ENCODE data around the gene ANKRD13A. TPM values are rescaled to one million over a fixed set of nuclear protein-coding genes. Genes with fewer than 3 reads are reported as not detected.

Gene ANKRD13A
- total and polyA plus RNA-seq, 2 of the 13 experiments (the other 11 are each of a cell fraction or from before 2014, with no cell fraction given), result 34.1 to 41.6 TPM

DNA sequence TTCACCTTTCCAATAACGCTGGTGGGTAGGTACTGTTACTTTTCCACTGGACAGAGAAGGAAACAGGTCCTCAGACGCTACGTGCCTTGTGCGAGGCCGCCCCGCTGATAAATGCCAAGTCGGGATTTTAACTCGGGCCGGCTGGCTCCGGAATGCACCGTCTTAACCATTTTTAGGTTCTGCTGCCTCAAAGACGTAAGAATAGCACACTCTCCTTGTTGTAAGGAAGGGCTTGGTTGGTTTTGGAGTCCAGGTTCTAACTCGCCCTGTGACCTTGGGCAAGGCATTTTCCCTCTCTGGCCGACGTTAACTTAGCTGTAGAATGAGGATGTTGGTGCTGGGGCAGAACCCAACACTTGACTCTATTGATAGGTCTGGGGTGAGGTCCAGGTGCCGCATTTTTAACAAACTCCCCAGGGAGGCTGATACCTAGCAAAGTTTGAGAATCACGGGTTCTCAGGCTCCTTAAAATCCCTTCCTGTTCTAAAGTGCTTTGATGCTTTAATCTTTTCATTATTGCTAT lies 814 bp downstream of the ANKRD13A start (continued):
- TF ChIP-seq, protein P1, sequence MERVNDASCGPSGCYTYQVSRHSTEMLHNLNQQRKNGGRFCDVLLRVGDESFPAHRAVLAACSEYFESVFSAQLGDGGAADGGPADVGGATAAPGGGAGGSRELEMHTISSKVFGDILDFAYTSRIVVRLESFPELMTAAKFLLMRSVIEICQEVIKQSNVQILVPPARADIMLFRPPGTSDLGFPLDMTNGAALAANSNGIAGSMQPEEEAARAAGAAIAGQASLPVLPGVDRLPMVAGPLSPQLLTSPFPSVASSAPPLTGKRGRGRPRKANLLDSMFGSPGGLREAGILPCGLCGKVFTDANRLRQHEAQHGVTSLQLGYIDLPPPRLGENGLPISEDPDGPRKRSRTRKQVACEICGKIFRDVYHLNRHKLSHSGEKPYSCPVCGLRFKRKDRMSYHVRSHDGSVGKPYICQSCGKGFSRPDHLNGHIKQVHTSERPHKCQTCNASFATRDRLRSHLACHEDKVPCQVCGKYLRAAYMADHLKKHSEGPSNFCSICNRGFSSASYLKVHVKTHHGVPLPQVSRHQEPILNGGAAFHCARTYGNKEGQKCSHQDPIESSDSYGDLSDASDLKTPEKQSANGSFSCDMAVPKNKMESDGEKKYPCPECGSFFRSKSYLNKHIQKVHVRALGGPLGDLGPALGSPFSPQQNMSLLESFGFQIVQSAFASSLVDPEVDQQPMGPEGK (CRISPR knock-in tag; IDR thresholded peaks at IDR 0.05), result no peak
- TF ChIP-seq TEAD3 (CRISPR knock-in tag; optimal IDR thresholded peaks at IDR 0.05; ENCODE audit: borderline replicate concordance) (peak; percentile 21), NCOA5 (CRISPR knock-in tag; IDR thresholded peaks at IDR 0.05) (no peak), ZNF12 (CRISPR knock-in tag; IDR thresholded peaks at IDR 0.05) (no peak), TCF7 (IDR thresholded peaks at IDR 0.05; ENCODE audit: low read depth) (no peak), RORA (CRISPR knock-in tag; IDR thresholded peaks at IDR 0.05) (no peak), PHF20 (CRISPR knock-in tag; IDR thresholded peaks at IDR 0.05) (no peak), NFIC (IDR thresholded peaks at IDR 0.05; ENCODE audit: low read length) (no peak), SMYD3 (CRISPR knock-in tag; IDR thresholded peaks at IDR 0.05) (no peak), ZNF737 (CRISPR knock-in tag; IDR thresholded peaks at IDR 0.05; ENCODE audit: borderline replicate concordance) (no peak), GATAD1 (CRISPR knock-in tag; IDR thresholded peaks at IDR 0.05) (0 out of 2 replicates have a peak, but pooled peaks have one; percentile 12)
- TF ChIP-seq, protein P2, sequence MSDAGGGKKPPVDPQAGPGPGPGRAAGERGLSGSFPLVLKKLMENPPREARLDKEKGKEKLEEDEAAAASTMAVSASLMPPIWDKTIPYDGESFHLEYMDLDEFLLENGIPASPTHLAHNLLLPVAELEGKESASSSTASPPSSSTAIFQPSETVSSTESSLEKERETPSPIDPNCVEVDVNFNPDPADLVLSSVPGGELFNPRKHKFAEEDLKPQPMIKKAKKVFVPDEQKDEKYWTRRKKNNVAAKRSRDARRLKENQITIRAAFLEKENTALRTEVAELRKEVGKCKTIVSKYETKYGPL (CRISPR knock-in tag; IDR thresholded peaks at IDR 0.05), result no peak
- TF ChIP-seq, protein P3, sequence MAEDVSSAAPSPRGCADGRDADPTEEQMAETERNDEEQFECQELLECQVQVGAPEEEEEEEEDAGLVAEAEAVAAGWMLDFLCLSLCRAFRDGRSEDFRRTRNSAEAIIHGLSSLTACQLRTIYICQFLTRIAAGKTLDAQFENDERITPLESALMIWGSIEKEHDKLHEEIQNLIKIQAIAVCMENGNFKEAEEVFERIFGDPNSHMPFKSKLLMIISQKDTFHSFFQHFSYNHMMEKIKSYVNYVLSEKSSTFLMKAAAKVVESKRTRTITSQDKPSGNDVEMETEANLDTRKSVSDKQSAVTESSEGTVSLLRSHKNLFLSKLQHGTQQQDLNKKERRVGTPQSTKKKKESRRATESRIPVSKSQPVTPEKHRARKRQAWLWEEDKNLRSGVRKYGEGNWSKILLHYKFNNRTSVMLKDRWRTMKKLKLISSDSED (CRISPR knock-in tag; IDR thresholded peaks at IDR 0.05), result no peak
- TF ChIP-seq, protein P4, sequence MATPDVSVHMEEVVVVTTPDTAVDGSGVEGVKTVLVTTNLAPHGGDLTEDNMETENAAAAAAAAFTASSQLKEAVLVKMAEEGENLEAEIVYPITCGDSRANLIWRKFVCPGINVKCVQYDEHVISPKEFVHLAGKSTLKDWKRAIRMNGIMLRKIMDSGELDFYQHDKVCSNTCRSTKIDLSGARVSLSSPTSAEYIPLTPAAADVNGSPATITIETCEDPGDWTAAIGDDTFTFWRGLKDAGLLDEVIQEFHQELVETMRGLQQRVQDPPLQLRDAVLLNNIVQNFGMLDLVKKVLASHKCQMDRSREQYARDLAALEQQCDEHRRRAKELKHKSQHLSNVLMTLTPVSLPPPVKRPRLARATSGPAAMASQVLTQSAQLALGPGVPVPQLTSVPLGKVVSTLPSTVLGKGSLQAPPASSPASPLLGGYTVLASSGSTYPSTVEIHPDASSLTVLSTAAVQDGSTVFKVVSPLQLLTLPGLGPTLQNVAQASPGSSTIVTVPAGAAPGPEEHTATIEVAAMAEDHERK (CRISPR knock-in tag; IDR thresholded peaks at IDR 0.05; ENCODE audit: low read depth), result no peak
- TF ChIP-seq, protein P5, sequence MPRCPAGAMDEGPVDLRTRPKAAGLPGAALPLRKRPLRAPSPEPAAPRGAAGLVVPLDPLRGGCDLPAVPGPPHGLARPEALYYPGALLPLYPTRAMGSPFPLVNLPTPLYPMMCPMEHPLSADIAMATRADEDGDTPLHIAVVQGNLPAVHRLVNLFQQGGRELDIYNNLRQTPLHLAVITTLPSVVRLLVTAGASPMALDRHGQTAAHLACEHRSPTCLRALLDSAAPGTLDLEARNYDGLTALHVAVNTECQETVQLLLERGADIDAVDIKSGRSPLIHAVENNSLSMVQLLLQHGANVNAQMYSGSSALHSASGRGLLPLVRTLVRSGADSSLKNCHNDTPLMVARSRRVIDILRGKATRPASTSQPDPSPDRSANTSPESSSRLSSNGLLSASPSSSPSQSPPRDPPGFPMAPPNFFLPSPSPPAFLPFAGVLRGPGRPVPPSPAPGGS (CRISPR knock-in tag; IDR thresholded peaks at IDR 0.05), result no peak
- TF ChIP-seq, protein P6, sequence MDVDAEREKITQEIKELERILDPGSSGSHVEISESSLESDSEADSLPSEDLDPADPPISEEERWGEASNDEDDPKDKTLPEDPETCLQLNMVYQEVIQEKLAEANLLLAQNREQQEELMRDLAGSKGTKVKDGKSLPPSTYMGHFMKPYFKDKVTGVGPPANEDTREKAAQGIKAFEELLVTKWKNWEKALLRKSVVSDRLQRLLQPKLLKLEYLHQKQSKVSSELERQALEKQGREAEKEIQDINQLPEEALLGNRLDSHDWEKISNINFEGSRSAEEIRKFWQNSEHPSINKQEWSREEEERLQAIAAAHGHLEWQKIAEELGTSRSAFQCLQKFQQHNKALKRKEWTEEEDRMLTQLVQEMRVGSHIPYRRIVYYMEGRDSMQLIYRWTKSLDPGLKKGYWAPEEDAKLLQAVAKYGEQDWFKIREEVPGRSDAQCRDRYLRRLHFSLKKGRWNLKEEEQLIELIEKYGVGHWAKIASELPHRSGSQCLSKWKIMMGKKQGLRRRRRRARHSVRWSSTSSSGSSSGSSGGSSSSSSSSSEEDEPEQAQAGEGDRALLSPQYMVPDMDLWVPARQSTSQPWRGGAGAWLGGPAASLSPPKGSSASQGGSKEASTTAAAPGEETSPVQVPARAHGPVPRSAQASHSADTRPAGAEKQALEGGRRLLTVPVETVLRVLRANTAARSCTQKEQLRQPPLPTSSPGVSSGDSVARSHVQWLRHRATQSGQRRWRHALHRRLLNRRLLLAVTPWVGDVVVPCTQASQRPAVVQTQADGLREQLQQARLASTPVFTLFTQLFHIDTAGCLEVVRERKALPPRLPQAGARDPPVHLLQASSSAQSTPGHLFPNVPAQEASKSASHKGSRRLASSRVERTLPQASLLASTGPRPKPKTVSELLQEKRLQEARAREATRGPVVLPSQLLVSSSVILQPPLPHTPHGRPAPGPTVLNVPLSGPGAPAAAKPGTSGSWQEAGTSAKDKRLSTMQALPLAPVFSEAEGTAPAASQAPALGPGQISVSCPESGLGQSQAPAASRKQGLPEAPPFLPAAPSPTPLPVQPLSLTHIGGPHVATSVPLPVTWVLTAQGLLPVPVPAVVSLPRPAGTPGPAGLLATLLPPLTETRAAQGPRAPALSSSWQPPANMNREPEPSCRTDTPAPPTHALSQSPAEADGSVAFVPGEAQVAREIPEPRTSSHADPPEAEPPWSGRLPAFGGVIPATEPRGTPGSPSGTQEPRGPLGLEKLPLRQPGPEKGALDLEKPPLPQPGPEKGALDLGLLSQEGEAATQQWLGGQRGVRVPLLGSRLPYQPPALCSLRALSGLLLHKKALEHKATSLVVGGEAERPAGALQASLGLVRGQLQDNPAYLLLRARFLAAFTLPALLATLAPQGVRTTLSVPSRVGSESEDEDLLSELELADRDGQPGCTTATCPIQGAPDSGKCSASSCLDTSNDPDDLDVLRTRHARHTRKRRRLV (CRISPR knock-in tag; IDR thresholded peaks at IDR 0.05), result no peak

All from HepG2 (cell line).